Left renal cortex interstitium (tissue), 4 donors: Measurements from ENCODE around the gene IPMK. TPM values are rescaled to one million over a fixed set of nuclear protein-coding genes. Genes with fewer than 3 reads are reported as not detected.
"Not testable (repeated sequence)": the region's sequence is repeated elsewhere in the genome, so short reads cannot be mapped to it uniquely, and the experiment has no call there.

ENCODE experiments used
- DNase-seq, 4 donors: peaks; one replicate each; pipeline ENCODE4 v3.0.0-alpha.2; 2013; ENCODE audit warnings: low read depth in 4 of 4, low spot score in 2 of 4, missing footprints in 1 of 4
- polyA plus RNA-seq, 4 donors: library from polyadenylated mRNA; unstranded; fragments of 120-200 nt; gene quantifications; one replicate each; pipeline ENCODE4 v1.2.1, GENCODE V29; 2013; ENCODE audit not compliant: insufficient read length in 4 of 4

The IPMK gene
- polyA plus RNA-seq, 4 donors = 6.6 to 8.6 (median 7.2) TPM

DNA sequence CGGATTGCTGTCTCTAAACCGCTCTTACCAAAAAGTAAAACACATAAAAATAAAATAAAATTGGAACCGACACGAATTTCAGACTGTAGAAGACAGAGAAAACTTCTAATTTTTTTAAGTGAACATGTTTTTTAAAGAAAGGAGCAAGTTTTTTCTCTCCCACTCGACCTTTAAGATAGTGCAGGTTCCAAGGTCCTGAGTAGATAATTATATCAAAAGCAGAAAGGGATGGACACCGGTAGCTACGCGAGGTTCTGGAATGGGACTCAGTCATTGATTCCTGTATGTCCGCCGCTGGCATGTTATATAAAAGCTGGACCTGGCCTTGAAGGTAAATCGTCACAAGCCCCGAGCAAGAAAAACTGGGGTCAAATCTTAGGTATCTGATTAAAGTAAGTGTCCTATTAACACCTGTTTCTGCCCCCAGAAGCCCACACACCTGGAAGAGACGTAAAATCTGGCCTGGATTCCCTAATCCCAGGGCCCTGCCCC lies 806 bp upstream of the IPMK start:
- DNase-seq = peak in 2 of 4 donors; percentile 13 to 75

DNA sequence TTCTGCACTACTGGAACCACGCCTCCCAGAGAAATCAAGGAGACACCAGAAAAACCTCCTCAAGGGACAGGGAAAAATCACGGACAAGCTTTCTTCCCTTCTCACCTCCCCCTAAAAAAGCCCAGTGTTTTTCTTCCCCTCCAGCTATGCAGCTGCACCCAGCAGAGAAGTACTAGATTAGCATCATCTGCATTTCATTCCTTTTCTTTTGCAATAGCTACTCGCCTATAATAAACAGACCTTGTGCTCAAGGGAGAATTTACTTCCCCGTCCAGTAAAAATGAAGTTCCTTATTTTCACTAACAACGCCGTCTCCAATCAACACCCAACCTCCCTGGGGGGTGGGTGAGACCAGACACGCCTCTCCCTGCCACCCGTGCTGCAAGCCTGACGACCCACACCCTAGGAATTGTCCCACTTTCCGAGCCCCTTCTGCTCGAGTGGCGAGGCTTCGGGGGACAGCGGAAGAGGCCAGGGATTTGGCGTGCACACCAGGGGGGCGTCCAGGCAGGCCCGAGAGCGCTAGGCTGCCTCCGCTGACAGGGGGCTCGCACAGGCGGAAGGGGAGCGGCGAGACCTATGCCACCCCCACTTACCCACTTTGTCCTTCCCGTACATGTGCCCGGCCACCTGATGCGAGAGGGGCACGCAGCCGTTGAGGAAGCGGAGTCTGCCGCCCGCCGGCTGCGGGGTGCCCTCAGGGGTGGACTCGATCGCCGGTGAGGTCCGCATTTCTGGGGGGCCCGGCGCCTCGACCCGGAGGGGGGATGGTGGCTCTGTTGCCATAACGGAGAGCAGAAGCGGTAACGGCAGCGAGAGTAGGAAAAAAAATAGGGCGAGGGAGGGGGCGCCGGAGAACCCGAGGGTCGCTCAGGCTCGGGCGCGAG lies 625 bp downstream of the IPMK start:
- peak in 2 of 4 donors; percentile 44 to 48 for DNase-seq

DNA sequence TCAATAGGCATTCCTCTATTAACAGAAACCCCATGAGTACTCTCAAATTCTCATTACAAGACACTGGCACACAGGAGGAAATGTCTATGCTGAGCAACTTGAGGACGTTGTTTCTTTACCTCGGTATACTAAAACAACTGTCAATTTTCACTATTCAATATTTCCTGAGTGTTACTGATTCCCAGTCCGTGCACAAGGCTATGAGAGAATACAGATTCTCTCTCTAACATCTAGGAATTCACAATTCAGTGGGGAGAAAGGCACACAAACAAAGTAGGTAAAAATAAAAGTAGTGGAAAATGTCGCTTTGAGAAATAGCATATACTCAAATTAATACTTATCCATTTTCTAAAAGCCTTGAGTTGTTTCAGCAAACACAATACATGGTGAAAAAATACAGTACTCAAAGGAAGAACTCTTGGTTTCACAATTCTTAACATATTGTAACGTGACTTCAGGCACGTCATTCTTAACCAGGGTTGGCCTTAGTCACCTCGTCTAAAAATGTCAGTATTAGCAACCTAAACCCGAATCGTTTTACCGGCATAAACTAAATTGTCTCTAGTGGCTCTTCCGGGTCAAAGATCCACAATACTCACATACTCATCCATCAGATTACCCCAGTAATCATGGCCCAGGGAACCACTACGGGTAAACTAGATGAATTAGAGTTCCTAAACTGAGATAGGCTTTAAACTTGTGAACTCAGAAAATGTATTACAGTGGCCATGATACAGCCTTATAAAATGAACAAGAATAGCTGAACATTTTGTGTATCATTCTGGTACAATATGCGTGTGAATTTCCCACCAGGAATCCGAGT lies 1.5 kb downstream of the IPMK start:
- peak in 1 of 4 donors; percentile 10 for DNase-seq

DNA sequence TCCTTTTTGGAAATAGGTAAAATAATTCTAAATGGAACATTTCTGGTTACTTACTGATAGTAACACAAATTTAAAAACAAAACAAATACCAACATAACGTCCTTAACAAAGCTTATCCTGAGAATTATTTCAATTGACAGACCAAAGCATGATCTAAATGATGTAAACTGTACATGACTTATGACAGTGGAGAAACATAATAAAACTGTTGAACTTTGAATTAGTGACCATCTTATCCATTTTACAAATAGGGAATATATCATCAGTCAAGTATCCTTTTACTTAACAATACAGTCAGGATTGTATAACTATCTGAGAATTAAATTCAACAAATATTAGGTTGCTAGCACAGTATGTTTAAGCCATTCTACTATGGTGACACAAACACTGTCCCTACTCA lies 2.4 kb downstream of the IPMK start:
- DNase-seq = no peak

DNA sequence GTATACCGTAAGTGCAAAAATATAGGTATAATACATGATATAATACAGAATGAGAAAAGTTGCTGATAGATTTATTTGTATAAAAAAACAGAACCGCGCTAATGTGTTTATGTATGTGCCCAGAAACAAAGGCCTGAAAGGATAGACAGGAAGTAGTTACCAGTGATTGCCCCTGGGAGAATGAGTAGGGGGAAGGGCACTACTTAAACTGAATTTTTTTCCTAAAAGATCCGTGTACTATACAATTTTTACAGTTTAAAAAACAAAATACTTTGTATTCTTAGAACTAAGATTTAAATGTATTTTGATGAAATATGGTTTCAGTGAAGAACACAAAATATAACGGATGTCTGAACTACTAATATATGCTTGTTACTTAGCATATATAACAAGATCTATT lies 2.9 kb downstream of the IPMK start:
- no peak for DNase-seq

DNA sequence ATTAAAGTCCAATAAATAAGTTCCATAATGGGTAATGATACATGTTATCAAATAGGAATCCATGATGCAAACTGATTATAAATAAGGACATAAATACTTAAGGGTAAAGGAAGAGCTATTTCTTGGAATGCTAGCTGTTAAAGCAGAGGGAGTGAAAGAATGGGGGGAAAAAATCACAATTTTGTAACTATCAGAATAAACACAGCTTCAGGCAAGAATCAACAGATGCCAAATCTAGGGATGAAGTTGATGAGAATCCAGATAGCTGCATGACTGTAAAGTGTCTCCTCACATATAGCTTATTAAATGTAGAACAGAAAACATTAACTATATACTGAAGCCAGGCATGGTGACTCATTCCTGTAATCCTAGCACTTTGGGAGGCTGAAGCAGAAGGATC lies 4.9 kb downstream of the IPMK start:
- no peak for DNase-seq

DNA sequence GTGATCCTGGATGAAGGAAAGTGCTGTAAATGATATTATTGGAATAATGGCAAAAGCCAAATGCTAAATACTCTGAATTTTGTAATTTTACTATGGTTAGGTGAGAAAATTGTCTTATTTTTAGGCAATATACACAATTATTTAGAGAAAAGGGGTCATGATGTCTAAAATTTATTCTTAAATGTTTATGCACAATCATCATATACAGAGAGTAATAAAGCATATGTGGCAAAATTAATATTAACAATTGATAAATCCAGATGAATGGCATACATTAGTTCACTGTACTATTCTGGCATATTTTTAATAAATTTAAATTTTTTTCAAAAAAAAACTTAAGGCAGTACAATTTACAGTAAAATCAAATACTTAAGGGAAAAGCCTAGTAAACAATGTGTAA lies 7.4 kb downstream of the IPMK start:
- no peak for DNase-seq

DNA sequence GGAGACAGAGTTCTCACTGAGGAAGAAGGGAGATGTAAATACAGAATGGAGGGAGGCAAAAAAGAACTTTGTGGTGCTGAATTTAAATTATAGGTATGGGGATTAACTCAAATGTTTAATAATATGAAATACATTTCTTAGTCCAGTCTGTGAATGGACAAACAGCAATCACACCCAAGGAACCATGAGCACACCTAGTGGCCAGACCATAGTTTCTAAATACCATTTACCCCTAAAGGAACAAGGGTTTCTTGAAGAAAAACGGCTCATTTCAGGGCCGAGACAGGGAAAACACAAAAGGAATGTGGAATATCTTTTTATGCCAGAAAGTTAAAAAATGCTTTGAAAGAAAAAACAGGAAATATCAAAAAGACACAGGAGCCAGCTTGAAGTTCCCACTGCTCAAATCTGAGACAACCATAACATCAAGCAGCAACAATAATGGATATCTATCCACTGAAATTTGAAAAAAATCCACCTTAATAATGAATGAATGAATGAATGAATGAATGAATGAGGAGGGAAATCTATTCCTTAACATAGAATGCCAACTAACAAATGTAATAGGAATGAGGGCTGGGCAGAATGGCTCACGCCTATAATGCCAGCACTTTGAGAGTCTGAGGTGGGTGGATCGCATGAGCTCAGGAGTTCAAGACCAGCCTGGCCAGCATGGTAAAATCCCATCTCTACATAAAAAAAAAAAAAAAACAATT lies 8.6 kb downstream of the IPMK start:
- DNase-seq = no peak

DNA sequence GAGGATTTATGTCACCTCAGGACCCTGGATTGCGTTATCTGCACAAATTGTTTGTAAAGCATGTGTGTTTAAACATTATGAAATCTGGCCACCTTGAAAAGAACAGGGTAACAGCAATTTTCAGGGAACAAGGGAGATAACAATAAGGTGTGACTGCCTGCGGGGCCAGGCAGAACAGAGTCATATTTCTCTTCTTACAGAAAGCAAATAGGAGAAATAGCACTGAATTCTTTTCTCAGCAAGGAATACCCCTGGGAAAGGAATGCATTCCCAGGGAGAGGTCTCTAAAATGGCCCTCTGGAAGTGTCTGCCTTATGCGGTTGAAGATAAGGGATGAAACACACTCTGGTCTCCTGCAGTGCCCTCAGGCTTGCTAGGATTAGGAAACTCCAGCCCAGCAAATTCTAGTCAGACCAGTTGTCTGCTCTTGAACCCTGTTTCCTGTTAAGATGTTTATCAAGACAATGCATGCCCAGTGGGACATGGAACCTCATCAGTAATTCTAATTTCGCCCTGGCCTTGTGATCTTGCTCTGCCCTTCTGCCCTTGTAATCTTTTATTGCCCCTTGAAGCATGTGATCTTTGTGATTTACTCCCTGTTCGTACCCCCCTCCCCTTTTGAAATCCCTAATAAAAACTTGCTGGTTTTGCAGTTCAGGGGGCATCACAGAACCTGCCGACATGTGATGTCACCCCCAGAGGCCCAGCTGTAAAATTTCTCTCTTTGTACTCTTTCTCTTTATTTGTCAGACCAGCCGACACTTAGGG lies 11.5 kb downstream of the IPMK start:
- not testable (repeated sequence) for DNase-seq

DNA sequence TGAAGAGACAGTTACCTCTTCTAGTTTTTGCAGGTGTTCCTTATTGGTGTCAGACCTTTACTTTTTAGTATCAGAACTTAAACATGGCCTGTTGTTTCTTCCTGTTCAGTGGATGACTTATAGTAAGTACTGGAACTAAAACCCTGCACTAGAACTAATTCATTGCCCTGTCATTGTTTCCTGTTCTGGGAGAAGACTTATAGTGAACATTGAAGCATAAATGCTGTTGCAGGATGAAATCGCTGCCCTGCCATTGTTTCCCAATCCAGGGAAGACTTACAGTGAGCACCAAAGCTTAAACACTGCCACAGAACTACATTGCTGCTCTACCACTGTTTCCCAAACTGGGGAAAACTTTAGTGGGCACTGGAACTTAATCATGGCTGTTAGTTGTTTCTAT lies 13.1 kb downstream of the IPMK start:
- no peak for DNase-seq

DNA sequence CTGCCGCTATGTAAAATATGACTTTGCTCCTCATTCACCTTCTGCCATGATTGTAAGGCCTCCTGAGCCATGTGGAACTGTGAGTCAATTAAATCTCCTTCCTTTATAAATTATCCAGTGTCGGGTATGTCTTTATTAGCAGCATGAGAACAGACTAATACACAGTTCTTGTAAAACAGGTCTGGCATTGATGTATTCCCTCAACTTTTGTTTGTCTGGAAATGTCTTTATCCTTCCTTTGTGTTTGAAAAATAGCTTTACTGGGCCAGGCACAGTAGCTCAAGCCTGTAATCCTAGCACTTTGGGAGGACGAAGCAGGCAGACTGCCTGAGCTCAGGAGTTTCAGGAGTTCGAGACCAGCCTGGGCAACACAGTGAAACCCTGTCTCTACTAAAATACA lies 14.5 kb downstream of the IPMK start:
- no peak for DNase-seq

DNA sequence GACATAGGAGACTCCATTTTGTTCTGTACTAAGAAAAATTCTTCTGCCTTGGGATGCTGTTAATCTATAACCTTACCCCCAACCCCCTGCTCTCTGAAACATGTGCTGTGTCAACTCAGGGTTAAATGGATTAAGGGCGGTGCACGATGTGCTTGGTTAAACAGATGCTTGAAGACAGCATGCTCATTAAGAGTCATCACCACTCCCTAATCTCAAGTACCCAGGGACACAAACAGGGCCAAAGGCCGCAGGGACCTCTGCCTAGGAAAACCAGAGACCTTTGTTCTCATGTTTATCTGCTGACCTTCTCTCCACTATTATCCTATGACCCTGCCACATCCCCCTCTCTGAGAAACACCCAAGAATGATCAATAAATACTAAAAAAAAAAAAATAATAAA lies 23.0 kb downstream of the IPMK start:
- DNase-seq = not testable (repeated sequence)

DNA sequence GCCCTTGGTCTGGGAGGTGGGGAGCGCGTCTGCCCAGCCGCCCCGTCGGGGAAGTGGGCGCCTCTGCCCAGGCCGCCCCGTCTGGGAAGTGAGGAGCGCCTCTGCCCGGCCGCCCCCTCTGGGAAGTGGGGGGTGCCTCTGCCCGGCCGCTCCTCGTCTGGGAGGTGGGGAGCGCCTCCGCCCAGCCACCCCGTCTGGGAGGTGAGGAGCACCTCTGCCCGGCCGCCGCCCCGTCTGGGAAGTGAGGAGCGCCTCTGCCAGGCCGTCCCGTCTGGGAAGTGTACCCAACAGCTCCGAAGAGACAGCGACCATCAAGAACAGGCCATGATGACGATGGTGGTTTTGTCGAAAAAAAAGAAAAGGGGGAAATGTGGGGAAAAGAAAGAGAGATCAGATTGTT lies 23.5 kb downstream of the IPMK start:
- DNase-seq = not testable (repeated sequence)

DNA sequence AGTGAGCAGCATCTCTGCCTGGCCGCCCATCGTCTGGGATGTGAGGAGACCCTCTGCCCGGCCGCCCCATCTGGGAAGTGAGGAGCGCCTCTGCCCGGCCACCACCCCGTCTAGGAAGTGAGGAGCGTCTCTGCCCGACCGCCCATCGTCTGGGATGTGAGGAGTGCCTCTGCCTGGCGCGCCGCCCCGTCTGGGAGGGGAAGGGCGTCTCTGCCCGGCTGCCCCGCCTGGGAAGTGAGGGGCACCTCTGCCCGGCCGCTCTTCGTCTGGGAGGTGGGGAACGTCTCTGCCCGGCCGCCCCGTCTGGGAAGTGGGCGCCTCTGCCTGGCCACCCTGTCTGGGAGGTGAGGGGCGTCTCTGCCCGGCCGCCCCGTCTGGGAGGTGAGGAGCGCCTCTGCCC lies 23.9 kb downstream of the IPMK start:
- DNase-seq = not testable (repeated sequence)

DNA sequence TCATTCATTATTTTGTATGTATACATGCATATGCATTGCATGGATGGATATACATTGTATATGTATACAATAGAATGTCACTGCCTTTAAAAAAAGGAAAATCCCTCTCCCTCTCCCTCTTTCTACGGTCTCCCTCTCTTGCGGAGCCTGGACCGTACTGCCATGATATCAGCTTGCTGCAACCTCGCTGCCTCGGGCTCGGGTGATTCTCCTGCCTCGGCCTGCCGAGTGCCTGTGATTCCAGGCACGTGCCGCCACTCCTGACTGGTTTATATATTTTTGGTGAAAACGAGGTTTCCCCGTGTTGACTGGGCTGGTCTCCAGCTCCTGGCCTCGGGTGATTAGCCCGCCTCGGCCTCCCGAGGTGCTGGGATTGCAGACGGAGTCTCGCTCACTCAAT lies 24.4 kb downstream of the IPMK start:
- no peak for DNase-seq

DNA sequence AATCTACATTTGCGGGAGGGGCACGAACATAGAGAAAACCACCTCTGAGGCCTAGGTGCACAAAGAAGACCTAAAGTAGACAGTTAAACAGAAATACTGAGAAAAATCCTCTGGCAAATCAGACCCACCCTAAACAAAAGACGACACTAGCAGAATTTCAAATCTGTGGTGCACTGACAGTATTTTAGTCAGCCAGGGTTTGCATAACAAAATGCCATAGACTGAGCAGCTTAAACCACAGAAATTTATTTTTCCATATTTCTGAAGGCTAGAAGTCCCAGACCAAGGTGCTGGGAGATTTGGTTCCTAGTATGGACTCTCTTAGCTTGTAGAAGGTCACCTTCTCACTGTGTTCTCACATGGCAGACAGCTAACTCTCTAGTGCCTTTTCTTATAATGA lies 26.3 kb downstream of the IPMK start:
- no peak for DNase-seq

DNA sequence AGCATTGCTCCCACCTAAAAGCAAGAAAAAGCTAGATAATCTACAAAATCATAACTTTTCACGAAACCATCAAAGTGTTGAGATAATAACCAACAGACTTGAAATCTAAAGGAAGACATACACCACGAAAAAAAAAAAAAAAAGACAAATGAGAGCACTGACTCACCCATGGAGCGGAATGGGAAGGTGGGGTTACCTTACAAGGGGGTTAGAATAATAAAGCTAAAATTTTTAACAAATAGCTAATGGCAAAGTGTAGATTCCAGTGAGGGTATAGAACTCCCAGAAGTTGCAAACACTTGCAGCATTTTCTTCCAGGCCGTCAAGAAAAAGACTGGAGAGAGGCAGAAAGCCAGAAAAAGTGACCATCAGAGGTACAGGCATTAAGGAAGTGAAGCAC lies 27.2 kb downstream of the IPMK start:
- no peak for DNase-seq

DNA sequence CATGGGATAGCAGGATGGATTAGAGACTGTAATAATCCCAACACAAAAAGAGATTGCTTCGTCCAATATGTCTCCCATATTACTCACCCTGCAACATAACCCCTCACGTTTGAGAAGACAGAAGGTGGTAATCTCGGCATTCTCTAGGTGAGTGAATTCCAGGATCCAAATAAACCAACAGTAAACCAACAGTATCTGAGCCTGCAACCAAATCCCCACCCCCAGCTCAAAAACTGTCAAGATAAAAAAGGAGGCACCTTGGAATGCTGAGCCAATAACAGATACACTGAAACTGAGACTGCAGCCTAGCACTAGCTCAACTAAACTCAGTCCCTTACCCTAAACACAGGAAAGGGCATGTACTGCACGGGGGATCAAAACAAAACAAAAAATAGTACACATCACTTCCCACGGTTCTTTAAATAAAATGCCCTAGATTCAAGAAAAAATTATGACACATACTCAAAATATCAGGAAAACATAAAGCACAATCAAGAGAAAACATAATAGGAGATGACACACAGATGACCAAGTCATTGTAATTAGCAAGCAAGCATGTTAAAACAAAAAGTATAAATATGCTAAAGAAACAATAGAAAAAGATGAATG lies 28.0 kb downstream of the IPMK start:
- no peak for DNase-seq

DNA sequence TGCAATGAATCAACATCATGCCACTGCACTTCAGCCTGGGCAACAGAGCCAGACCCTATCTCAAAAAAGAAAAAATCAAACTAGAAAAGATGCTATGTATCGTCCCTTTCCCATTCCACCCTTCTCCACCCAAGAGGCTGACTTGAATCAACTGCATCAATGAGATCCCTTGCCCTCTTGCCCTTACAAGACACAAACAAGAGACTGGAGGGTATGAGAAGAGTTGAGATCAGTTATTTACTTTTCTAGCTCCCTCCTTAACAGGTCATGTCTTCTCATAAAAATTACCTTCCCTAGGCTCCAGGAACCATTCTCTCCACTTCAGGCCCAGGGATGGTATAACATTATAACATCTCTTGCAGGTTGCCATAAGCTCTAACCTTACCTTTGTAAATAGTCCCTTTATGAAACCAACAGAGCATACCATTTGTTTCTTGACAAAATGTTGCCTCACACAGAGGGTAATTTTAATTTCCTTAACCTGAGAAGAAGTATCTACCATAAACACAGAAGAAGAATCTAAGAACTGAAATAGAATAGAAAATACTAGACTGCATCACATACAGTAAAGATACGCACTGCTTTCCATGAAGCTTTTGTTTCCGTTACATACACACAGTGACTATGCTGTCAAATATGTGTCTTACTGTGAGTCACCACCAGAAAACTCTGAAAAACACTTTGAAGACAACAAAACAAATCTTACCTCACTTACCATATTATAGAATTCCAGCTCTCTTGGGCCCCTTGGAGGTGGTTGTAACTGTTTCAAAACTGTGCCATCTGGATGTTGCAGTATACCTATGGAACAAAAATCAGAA lies 30.5 kb downstream of the IPMK start:
- DNase-seq = no peak
